ENCODE results near the gene CHIC2.

GRCh38 chr4:54093324-54094240 lies 29.2 kb upstream of the CHIC2 start:
- TF ChIP-seq, protein P1, sequence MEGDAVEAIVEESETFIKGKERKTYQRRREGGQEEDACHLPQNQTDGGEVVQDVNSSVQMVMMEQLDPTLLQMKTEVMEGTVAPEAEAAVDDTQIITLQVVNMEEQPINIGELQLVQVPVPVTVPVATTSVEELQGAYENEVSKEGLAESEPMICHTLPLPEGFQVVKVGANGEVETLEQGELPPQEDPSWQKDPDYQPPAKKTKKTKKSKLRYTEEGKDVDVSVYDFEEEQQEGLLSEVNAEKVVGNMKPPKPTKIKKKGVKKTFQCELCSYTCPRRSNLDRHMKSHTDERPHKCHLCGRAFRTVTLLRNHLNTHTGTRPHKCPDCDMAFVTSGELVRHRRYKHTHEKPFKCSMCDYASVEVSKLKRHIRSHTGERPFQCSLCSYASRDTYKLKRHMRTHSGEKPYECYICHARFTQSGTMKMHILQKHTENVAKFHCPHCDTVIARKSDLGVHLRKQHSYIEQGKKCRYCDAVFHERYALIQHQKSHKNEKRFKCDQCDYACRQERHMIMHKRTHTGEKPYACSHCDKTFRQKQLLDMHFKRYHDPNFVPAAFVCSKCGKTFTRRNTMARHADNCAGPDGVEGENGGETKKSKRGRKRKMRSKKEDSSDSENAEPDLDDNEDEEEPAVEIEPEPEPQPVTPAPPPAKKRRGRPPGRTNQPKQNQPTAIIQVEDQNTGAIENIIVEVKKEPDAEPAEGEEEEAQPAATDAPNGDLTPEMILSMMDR (IDR thresholded peaks at IDR 0.05), result no peak
- TF ChIP-seq POLR2AphosphoS5 (IDR thresholded peaks at IDR 0.05) (no peak), POLR2A (IDR thresholded peaks at IDR 0.05) (no peak)
